HG02610 (cell line): ENCODE measurements around the gene MAP2K2.

Source experiments
- ATAC-seq: cut with Tn5 transposase; IDR thresholded peaks from one replicate; pipeline ENCODE4 v1.9.1; 2021; ENCODE audit warnings: mild to moderate bottlenecking, moderate library complexity; ENCODE audit not compliant: unreplicated experiment

The MAP2K2 gene

GRCh38 chr19:4100647-4101495 is 23.1 kb downstream of the MAP2K2 start:
- ATAC-seq, result no peak

GRCh38 chr19:4099041-4099764 is 24.7 kb downstream of the MAP2K2 start:
- no peak for ATAC-seq

- ATAC-seq, result no peak
Observed at GRCh38 chr19:4098493-4098892, 25.4 kb downstream of the MAP2K2 start.

GRCh38 chr19:4097501-4097900 is 26.4 kb downstream of the MAP2K2 start:
- no peak for ATAC-seq

GRCh38 chr19:4096049-4096892 is 27.7 kb downstream of the MAP2K2 start:
- ATAC-seq, result no peak

- ATAC-seq, result no peak
Observed at GRCh38 chr19:4095488-4095844, 28.5 kb downstream of the MAP2K2 start.

GRCh38 chr19:4094761-4095487 is 29.0 kb downstream of the MAP2K2 start:
- no peak for ATAC-seq

GRCh38 chr19:4094291-4094690 is 29.6 kb downstream of the MAP2K2 start:
- no peak for ATAC-seq

- ATAC-seq, result no peak
Observed at GRCh38 chr19:4093643-4094175, 30.2 kb downstream of the MAP2K2 start.

- ATAC-seq, result no peak
Observed at GRCh38 chr19:4090356-4091220, 33.3 kb downstream of the MAP2K2 start.

GRCh38 chr19:4089946-4090345 is 34.0 kb downstream of the MAP2K2 start:
- ATAC-seq, result no peak

- ATAC-seq, result peak; percentile 60
Observed at GRCh38 chr19:4089400-4089908, 34.5 kb downstream of the MAP2K2 start.

- no peak for ATAC-seq
Observed at GRCh38 chr19:4088975-4089374, 34.9 kb downstream of the MAP2K2 start.

GRCh38 chr19:4087787-4088679 is 35.9 kb downstream of the MAP2K2 start:
- no peak for ATAC-seq

- ATAC-seq, result no peak
Observed at GRCh38 chr19:4086411-4086867, 37.5 kb downstream of the MAP2K2 start.

GRCh38 chr19:4084547-4084877 is 39.4 kb downstream of the MAP2K2 start:
- ATAC-seq, result no peak

GRCh38 chr19:4083677-4084546 is 40.0 kb downstream of the MAP2K2 start:
- no peak for ATAC-seq
